ENCODE data around the gene KREMEN1.

DNA sequence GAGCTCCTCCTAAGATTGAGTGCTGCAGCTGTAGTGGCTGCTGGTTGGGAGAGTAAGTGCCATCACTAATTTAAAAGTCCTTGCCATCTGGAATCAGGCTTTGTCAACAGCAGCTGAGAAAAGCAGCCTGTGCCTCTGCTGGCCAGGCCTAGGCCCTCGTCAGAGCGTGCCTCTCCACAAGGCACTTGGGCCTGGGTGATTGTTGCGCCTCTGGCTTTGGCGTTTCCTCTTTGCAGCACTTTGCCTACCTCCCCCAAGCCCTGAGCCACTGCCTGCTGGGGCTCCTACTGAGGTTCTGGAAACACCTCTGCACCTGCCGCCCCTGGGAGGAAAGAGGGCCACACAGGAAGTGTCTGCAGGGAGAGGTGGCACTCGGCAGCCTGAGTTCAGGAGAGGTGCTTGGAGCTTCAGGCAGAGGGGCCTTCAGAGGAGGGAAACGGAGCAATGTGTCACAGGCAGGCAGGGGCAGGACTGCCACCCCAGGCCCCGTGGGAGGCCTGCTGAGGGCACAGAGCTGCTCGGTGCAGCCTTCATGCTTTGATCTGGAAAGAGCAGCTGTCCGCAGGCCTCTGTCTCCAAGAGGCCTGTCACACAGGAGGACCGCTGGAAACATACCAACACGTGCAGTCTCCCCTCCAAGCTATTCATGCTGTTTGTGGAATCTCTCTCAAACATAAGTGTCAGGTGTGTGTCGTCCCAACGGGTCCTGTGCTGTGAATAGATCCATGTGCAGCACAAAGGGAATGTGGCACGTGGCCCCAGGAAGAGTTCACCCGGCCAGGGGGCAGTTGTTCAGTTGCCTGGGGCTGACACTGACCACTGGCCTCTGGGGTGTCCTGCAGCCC lies 71.3 kb downstream of the KREMEN1 start:
- TF ChIP-seq, protein P1, sequence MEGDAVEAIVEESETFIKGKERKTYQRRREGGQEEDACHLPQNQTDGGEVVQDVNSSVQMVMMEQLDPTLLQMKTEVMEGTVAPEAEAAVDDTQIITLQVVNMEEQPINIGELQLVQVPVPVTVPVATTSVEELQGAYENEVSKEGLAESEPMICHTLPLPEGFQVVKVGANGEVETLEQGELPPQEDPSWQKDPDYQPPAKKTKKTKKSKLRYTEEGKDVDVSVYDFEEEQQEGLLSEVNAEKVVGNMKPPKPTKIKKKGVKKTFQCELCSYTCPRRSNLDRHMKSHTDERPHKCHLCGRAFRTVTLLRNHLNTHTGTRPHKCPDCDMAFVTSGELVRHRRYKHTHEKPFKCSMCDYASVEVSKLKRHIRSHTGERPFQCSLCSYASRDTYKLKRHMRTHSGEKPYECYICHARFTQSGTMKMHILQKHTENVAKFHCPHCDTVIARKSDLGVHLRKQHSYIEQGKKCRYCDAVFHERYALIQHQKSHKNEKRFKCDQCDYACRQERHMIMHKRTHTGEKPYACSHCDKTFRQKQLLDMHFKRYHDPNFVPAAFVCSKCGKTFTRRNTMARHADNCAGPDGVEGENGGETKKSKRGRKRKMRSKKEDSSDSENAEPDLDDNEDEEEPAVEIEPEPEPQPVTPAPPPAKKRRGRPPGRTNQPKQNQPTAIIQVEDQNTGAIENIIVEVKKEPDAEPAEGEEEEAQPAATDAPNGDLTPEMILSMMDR (IDR thresholded peaks at IDR 0.05; ENCODE audit: low read length), result no peak
- TF ChIP-seq EZH2phosphoT487 (IDR thresholded peaks at IDR 0.05; ENCODE audit: low read length), result no peak

All from MM.1S (cell line).